Measurements from ENCODE around the gene GCC1. TPM values are rescaled to one million over a fixed set of nuclear protein-coding genes. Genes with fewer than 3 reads are reported as not detected.

Gene GCC1
- 12.9 and 14.5 TPM in 2 replicates for total RNA-seq (2014; rRNA removed; shearing (Covaris generic))

GRCh38 chr7:127585044-127585953 is at the start of gene GCC1:
Gene GCC1 (minus strand): TSS chr7:127585596. CDS start chr7:127585182, 414 bp downstream.
- peak; percentile 88 to 90 for DNase-seq
- H3K36me3 ChIP-seq = peaks cover 13% of the 10 kb centered on the region; the same call in 1 of the 2 replicates
- H3K27me3 ChIP-seq = no peaks in the 10 kb centered on the region

GRCh38 chr7:127632276-127632910 is 47.0 kb upstream of the GCC1 start:
- Histone ChIP-seq H3K27me3 (no peaks in the 10 kb centered on the region), H3K4me3 (no peak overlapping the region), H3K4me1 (no peaks in the 10 kb centered on the region), H3K36me3 (no peaks in the 10 kb centered on the region), H3K9me3 (replicated peaks) (no peaks in the 10 kb centered on the region), H3K27ac (no peak overlapping the region)
- no peak for DNase-seq

More at GRCh38 chr7:127585044-127585953, at the start of gene GCC1:
- Histone ChIP-seq H3K27ac (peak within 1 kb of the TSS; percentile 58), H3K9me3 (replicated peaks) (no peaks in the 10 kb centered on the region), H3K4me1 (0 out of 2 replicates have a peak, but pooled peaks cover 2% of the 10 kb centered on the region), H3K4me3 (peak within 1 kb of the TSS; percentile 90)

GRCh38 chr7:127629268-127629854 is 44.0 kb upstream of the GCC1 start:
- H3K4me1 ChIP-seq = no peaks in the 10 kb centered on the region
- H3K9me3 ChIP-seq (replicated peaks) = peaks cover 4% of the 10 kb centered on the region; the same call in 1 of the 2 replicates
- DNase-seq = peak in 1 of 2 experiments; percentile 39
- H3K27ac ChIP-seq = no peak overlapping the region
- no peak overlapping the region for H3K4me3 ChIP-seq
- no peaks in the 10 kb centered on the region for H3K36me3 ChIP-seq
- H3K27me3 ChIP-seq = no peaks in the 10 kb centered on the region

GRCh38 chr7:127628445-127628844 is 43.0 kb upstream of the GCC1 start:
- peaks cover 4% of the 10 kb centered on the region; the same call in 1 of the 2 replicates for H3K9me3 ChIP-seq (replicated peaks)
- no peak overlapping the region for H3K4me3 ChIP-seq
- no peak overlapping the region for H3K27ac ChIP-seq
- no peaks in the 10 kb centered on the region for H3K27me3 ChIP-seq
- H3K4me1 ChIP-seq = no peaks in the 10 kb centered on the region
- H3K36me3 ChIP-seq = no peaks in the 10 kb centered on the region
- DNase-seq = peak in 1 of 2 experiments; percentile 24

GRCh38 chr7:127625331-127625730 is 39.9 kb upstream of the GCC1 start:
- Histone ChIP-seq H3K4me3 (no peak overlapping the region), H3K9me3 (replicated peaks) (peaks cover 4% of the 10 kb centered on the region; the same call in 1 of the 2 replicates), H3K36me3 (no peaks in the 10 kb centered on the region), H3K27ac (no peak overlapping the region), H3K4me1 (no peaks in the 10 kb centered on the region), H3K27me3 (peaks cover 11% of the 10 kb centered on the region)
- no peak for DNase-seq

GRCh38 chr7:127620406-127621233 is 35.2 kb upstream of the GCC1 start:
- no peaks in the 10 kb centered on the region for H3K36me3 ChIP-seq
- no peak overlapping the region for H3K27ac ChIP-seq
- no peak for DNase-seq
- H3K4me1 ChIP-seq = no peaks in the 10 kb centered on the region
- peaks cover 4% of the 10 kb centered on the region; the same call in 1 of the 2 replicates for H3K9me3 ChIP-seq (replicated peaks)
- no peak overlapping the region for H3K4me3 ChIP-seq
- H3K27me3 ChIP-seq = peaks cover 31% of the 10 kb centered on the region

GRCh38 chr7:127619681-127620405 is 34.4 kb upstream of the GCC1 start:
- H3K4me3 ChIP-seq = no peak overlapping the region
- no peaks in the 10 kb centered on the region for H3K4me1 ChIP-seq
- H3K36me3 ChIP-seq = no peaks in the 10 kb centered on the region
- DNase-seq = no peak
- H3K9me3 ChIP-seq (replicated peaks) = no peaks in the 10 kb centered on the region; the same call in 1 of the 2 replicates
- no peak overlapping the region for H3K27ac ChIP-seq
- peaks cover 38% of the 10 kb centered on the region for H3K27me3 ChIP-seq

GRCh38 chr7:127618775-127619174 is 33.4 kb upstream of the GCC1 start:
- H3K27ac ChIP-seq = no peak overlapping the region
- no peak for DNase-seq
- no peaks in the 10 kb centered on the region for H3K36me3 ChIP-seq
- no peaks in the 10 kb centered on the region; the same call in 1 of the 2 replicates for H3K9me3 ChIP-seq (replicated peaks)
- no peaks in the 10 kb centered on the region for H3K4me1 ChIP-seq
- H3K4me3 ChIP-seq = no peak overlapping the region
- peaks cover 44% of the 10 kb centered on the region for H3K27me3 ChIP-seq

- H3K4me1 ChIP-seq = no peaks in the 10 kb centered on the region
- no peak within 1 kb of the TSS for H3K4me3 ChIP-seq
- H3K9me3 ChIP-seq (replicated peaks) = no peaks in the 10 kb centered on the region
- peaks cover 44% of the 10 kb centered on the region for H3K27me3 ChIP-seq
- no peaks in the 10 kb centered on the region for H3K36me3 ChIP-seq
- H3K27ac ChIP-seq = no peak within 1 kb of the TSS
- DNase-seq = no peak
Measured at GRCh38 chr7:127618042-127618441, 32.6 kb upstream of the GCC1 start, which contains the start of gene PAX4. Gene PAX4 (minus strand): TSS chr7:127618142. CDS start chr7:127615928, 2,214 bp downstream.

- Histone ChIP-seq H3K27me3 (peaks cover 44% of the 10 kb centered on the region), H3K9me3 (replicated peaks) (no peaks in the 10 kb centered on the region)
Measured at GRCh38 chr7:127616724-127617123, 31.3 kb upstream of the GCC1 start.

GRCh38 chr7:127612263-127612662 is 26.9 kb upstream of the GCC1 start:
- H3K27ac ChIP-seq = no peak overlapping the region
- no peak for DNase-seq
- H3K9me3 ChIP-seq (replicated peaks) = no peaks in the 10 kb centered on the region
- H3K36me3 ChIP-seq = no peaks in the 10 kb centered on the region
- H3K4me3 ChIP-seq = no peak overlapping the region
- peaks cover 22% of the 10 kb centered on the region; the same call in 1 of the 2 replicates for H3K27me3 ChIP-seq
- H3K4me1 ChIP-seq = no peaks in the 10 kb centered on the region

More at GRCh38 chr7:127616724-127617123, 31.3 kb upstream of the GCC1 start:
- Histone ChIP-seq H3K36me3 (no peaks in the 10 kb centered on the region), H3K4me1 (no peaks in the 10 kb centered on the region), H3K27ac (no peak overlapping the region), H3K4me3 (no peak overlapping the region)
- DNase-seq = no peak

GRCh38 chr7:127609297-127609696 is 23.9 kb upstream of the GCC1 start:
- Histone ChIP-seq H3K4me1 (no peaks in the 10 kb centered on the region), H3K27me3 (peaks cover under 1% of the 10 kb centered on the region; the same call in 1 of the 2 replicates), H3K27ac (no peak overlapping the region), H3K36me3 (no peaks in the 10 kb centered on the region), H3K9me3 (replicated peaks) (no peaks in the 10 kb centered on the region), H3K4me3 (no peak overlapping the region)
- no peak for DNase-seq

- H3K27ac ChIP-seq = no peak overlapping the region
- H3K36me3 ChIP-seq = no peaks in the 10 kb centered on the region
- H3K9me3 ChIP-seq (replicated peaks) = no peaks in the 10 kb centered on the region
- H3K4me1 ChIP-seq = no peaks in the 10 kb centered on the region
- no peaks in the 10 kb centered on the region for H3K27me3 ChIP-seq
- no peak overlapping the region for H3K4me3 ChIP-seq
- DNase-seq = no peak
Measured at GRCh38 chr7:127608446-127608845, 23.1 kb upstream of the GCC1 start.
